ENCODE data around the gene MTAP. TPM values are rescaled to one million over a fixed set of nuclear protein-coding genes. Genes with fewer than 3 reads are reported as not detected.
A peak's percentile ranks its signal among the peaks of the same experiment; 100 is the strongest.

The MTAP gene
- polyA plus RNA-seq, 1 donor = 48.1 TPM

- DNase-seq = no peak
These were observed 1.2 kb downstream of the MTAP start for GRCh38 chr9:21803649-21804048.

DNA sequence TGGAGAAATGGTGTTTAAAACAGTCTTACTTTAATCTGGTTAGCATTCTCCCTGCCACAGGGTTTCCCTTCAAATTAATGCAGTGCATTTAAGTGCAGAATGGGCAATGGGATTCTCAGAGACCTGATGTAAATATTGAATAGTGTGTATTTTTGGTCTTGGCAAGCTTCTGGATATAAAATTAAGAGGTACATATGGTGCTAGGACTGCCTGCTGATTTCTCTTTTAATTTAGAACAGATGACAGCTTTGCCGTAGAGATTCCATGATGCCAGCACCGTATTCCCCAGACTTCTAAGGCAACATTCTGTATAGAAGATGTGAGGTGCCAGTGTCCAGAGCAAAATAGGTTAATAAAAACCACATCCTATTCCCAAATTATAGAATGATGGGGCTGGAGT is 1.9 kb downstream of the MTAP start:
- no peak for DNase-seq

GRCh38 chr9:21804791-21805190 is 2.4 kb downstream of the MTAP start:
- no peak for DNase-seq

DNA sequence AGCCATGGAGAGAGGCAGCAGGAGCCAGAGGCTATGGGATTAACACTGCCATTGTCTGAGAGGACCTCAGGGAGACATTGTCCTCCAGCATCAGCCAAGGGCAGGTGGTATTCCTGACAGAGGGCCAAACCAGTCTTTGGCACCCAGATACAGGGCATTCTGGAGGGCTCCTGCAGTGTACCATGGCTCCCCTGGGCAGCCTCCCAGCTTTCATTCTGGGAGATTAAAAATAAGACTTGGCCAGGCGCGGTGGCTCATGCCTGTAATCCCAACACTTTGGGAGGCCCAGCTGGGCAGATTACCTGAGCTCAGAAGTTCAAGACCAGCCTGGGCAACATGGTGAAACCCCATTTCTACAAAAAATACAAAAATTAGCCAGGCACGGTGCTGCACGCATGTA is 4.2 kb downstream of the MTAP start:
- no peak for DNase-seq

DNA sequence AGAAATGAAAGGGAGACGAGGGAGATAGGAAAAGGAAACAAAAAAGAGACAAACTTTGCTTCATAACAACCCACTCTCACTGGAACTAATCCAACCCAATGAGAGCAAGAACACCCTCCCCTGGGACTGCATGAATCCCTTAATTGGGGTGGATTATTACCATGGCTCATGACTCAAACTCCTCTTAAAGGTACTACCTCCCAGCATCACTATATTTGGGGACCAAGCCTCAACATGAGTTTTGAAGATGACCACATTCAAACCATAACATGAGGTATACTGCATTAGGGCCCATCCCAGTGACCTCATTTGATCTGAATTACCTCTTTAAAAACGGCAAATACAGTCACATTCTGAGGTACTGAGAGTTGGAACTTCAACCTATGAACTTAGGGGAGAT is 8.0 kb downstream of the MTAP start:
- no peak for DNase-seq

DNA sequence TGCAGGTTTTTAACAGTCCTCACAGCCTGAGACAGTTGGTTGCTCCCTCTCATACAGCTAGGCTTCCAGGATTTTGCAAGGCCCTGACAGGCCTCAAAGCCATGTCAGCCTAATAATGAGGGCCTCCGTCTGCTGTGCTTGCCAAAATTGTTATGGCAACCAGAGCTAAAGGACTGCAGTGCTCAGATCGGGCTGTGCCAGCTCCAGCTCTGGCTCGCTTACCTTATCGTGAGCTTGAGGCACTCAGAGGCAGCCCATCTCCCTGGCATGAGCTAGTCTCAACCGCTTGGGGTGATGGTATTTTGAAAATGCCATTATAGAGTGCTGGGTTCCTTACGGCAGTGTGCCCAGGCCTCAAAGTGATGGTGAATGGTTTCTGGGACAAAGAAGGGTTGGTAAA is 8.4 kb downstream of the MTAP start:
- no peak for DNase-seq

DNA sequence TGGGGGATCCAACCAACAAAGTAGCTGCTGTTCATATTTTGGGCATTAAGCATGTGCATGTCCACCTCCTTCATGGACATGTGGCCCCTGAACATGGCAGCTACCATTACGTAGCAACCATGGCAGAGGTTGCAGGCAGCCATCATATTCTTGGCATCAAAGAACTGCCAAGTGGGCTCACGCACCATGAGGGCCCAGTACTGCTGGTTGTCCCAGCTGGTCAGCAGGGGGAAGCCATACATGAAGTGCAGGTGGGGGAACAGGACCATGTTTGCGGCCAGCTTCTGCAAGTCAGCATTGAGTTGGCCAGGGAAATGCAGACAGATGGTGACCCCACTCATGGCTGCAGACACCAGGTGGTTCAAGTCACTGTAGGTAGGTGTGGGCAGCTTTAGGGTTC is 9.5 kb downstream of the MTAP start:
- DNase-seq = no peak

DNA sequence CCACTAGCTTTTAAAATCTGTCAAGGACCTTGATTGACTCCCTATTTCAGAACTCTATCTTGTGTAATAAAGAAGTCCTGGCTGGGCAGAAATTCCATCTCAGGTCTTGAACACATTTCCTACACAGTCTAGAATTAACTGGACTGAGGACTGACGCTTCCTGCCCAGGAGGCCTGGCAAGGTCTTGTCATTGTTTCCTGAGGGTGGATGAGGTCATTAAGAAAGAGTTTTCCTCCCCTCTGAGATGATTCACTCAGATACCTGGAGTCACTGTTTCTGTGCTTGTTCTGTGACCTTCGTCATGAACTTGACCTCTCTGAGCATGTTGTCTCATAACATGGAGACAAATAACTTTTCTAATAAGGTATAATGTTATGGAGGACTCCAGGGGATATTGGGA is 10.0 kb downstream of the MTAP start:
- DNase-seq = no peak

- DNase-seq = peak; percentile 57
These were observed 10.6 kb downstream of the MTAP start for GRCh38 chr9:21812946-21813568.

DNA sequence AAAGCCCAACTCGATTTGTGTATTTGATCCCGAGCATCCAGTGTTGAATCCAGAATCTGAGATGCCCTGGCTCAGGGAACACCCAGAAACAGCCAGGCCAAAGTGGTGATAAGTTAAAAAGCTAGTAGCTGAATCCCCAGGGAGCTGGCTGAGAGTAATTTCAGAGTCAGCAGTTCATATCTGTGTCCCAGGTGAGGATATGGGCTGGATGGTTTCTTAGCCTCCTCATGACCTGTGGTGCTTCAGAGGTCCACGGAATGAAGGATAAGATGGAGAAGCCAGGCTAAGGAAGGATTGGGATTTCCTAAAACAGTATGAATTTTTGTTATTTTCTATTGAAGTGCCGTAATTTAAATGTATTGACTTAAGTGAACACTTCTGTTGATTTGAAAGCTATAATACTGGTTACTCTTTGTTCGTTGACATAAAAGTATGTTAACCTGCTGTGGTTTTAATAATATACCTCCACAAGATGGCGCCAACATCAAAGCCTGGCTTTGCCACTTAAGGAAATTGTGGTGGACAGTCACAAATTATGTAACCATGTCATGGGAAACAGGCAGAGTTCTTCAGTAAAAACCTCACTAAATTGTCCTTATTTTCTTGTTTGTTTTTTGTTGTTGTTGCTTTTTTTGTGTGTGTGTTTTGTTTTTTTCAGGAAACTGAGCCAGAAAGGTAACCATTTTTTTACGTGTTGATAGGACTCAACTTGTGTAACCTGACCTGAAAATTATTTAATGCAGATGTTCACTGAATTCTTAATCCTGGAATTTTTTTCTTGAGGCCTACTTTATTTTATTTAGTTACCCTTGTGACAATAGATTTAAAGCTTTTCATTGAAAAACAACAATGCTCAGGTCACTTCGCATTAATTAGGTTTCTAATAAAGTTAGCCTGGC is 11.4 kb downstream of the MTAP start:
- peak; percentile 76 for DNase-seq

GRCh38 chr9:21815643-21816042 is 13.2 kb downstream of the MTAP start:
- no peak for DNase-seq

DNA sequence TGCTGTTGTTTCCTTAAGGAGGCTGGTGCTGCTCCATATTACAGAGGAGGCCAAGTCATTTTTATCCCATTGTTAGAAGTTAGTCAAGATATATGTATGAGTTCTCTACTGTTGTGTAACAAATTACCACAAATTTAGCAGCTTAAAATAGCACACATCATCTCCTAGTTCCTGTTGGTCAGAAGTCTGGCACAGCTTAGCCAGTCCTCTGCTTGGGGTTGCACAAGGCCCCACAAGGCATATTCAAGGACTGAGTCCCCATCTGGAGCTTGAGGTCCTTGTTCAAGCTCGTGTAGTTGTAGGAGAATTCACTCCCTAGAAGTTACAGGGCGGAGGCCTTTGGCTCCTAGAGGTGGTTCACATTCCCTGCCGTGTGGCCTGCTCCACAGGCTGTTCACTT is 14.7 kb downstream of the MTAP start:
- DNase-seq = no peak

GRCh38 chr9:21825637-21826036 is 23.2 kb downstream of the MTAP start:
- no peak for DNase-seq

- no peak for DNase-seq
These were observed 26.5 kb downstream of the MTAP start for GRCh38 chr9:21828853-21829410.

GRCh38 chr9:21830589-21830988 is 28.2 kb downstream of the MTAP start:
- no peak for DNase-seq

GRCh38 chr9:21831841-21832509 is 29.5 kb downstream of the MTAP start:
- no peak for DNase-seq

DNA sequence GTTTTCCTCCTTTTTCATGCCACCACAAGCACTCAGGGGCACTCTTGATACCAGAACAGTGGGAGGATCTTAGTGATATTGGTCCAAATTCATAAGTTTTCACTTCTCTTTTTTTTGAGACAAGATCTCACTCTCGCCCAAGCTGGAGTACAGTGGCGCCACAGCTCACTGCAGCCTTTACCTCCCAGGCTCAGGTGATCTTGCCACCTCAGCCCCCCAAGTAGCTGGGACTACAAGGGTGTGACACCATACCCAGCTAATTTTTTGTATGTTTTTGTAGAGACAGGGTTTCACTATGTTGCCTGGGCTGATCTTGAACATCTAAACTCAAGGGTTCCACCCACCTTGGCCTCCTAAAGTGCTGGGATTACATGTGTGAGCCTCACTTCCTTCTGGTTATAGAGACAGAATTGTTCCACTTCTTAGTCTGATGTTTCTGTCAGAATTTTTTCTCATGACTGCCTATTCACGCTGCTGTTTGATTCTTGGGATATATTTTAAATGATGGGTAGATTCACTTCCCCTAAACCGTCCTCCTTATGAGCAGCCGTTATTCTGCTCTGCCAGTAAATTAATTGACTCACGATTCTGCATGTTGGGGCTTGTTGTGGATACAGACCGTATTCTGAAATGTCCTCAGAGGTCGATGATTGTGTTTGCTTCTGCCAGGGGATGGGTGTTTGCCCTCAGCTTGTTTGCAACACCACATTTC is 30.8 kb downstream of the MTAP start:
- DNase-seq = no peak

- no peak for DNase-seq
These were observed 32.7 kb downstream of the MTAP start for GRCh38 chr9:21835121-21835520.

GRCh38 chr9:21836437-21837161 is 34.2 kb downstream of the MTAP start:
- no peak for DNase-seq

GRCh38 chr9:21837501-21837900 is 35.1 kb downstream of the MTAP start:
- no peak for DNase-seq

DNA sequence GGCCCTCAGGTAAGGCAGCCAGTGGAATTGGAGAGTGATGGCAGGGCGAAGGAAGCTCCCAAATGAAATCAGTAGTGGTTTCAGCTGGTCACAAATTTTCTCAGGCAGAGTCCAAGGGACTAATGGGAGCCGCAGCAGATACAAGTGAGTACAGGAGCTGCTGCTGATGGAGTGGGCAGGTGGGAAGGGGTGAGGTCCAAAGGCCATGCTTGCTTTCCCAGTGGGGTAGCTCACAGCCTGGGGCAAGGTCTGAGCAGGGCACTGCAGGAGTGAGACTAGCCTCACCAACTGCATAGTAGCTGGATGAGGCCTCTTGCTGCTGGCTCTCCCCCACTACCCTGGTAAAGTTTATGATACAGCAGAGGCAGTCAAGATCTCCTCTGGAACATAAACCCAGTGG is 38.2 kb downstream of the MTAP start:
- no peak for DNase-seq

DNA sequence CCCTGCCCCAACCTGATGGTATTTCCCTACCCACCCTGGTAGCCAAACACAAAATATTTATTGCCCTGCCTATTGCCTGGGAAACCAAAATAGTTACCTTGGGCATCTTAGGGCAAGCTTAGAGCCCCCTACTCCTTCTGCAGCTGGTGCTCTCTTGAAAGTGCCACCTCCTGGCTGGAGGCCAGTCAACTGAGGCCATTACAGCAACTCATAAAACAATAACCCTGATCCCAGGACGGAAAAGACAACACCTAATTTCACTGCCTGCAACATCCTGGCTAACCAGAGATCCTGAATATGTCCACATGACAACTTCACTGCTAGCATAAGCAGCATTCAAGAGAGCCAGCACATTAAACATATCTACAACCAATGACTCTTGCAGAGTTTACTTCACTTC is 38.7 kb downstream of the MTAP start:
- no peak for DNase-seq
